Type B pancreatic cell (in vitro differentiated cells): Measurements from ENCODE around the gene ANKS1A. TPM values are rescaled to one million over a fixed set of nuclear protein-coding genes. Genes with fewer than 3 reads are reported as not detected.
A peak's percentile ranks its signal among the peaks of the same experiment; 100 is the strongest.

Experiments
- DNase-seq: peaks from one replicate; pipeline ENCODE4 v3.0.0; 2021; ENCODE audit warnings: mixed read lengths; ENCODE audit not compliant: unreplicated experiment; ENCODE audit errors: extremely low spot score
- H3K27ac Mint-ChIP-seq: 2 replicates; pipeline ENCODE4 v1.8.0; 2021; ENCODE audit warnings: mild to moderate bottlenecking, mixed read lengths
- H3K27me3 Mint-ChIP-seq: 2 replicates; pipeline ENCODE4 v1.8.0; 2021; ENCODE audit warnings: mixed read lengths
- H3K36me3 Mint-ChIP-seq: 2 replicates; pipeline ENCODE4 v1.8.0; 2021; ENCODE audit warnings: mixed read lengths
- H3K4me1 Mint-ChIP-seq: one replicate; pipeline ENCODE4 v1.8.0; 2021; ENCODE audit warnings: mixed read lengths; ENCODE audit not compliant: unreplicated experiment
- H3K4me3 Mint-ChIP-seq: 2 replicates; pipeline ENCODE4 v1.8.0; 2021; ENCODE audit warnings: mild to moderate bottlenecking, mixed read lengths
- H3K9me3 Mint-ChIP-seq: 2 replicates; pipeline ENCODE4 v1.8.0; 2021; ENCODE audit warnings: mixed read lengths
- CTCF ChIP-seq: fragments of 200-600 bp; sonication (generic); conservative IDR thresholded peaks from 2 replicates; pipeline ENCODE4 v1.5.0; 2021; ENCODE audit warnings: antibody characterized with exemption, mild to moderate bottlenecking
- total RNA-seq: library from RNA; stranded (reverse); gene quantifications from 2 replicates; pipeline ENCODE4 v1.2.1, GENCODE V29; 2021; ENCODE audit warnings: low replicate concordance

ANKS1A gene
- total RNA-seq, 1 donor from 2014 or later = 28.0 TPM

DNA sequence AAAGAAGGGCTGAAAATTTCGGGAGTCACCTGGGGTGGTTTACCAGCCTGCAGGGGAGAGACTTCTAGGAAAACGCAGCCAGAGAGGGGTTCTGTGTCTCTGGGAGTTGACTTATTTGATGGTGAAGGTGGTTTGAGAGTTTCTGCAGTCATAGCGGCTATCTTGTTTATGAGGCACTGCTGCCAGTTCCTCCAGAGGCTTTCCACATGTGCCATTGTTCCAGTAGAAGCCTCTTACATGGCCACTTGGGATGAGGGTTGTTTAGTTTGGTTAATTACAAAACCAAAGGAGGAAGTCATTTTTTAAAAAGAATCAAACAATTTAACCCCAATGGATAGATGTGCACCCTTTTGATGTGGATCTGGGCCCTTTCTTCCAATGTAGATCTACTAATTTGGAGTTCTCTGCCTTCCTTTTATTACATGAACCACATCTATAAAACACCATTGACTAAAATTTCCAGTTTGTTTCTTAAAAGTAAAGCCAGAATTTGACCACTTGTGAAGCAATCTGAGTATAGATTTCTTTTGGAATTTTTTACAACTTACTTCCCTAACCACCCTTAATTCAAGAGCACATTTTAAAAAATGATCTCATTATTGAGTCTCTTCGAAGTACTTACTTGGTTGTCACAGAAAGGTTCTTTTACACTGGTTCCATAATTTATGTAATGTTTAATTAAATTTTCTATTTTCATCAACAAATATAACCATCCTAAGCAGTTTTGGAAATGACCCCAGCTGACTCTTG is 154.5 kb downstream of the ANKS1A start:
- no peak for DNase-seq
- H3K27me3 Mint-ChIP-seq = no peaks in the 10 kb centered on the region
- no peaks in the 10 kb centered on the region for H3K9me3 Mint-ChIP-seq
- H3K36me3 Mint-ChIP-seq = peaks cover 15% of the 10 kb centered on the region
- H3K4me1 Mint-ChIP-seq = peaks cover 51% of the 10 kb centered on the region
- no peak for TF ChIP-seq CTCF
- H3K4me3 Mint-ChIP-seq = no peak overlapping the region
- H3K27ac Mint-ChIP-seq = peak overlapping the region; percentile 87

DNA sequence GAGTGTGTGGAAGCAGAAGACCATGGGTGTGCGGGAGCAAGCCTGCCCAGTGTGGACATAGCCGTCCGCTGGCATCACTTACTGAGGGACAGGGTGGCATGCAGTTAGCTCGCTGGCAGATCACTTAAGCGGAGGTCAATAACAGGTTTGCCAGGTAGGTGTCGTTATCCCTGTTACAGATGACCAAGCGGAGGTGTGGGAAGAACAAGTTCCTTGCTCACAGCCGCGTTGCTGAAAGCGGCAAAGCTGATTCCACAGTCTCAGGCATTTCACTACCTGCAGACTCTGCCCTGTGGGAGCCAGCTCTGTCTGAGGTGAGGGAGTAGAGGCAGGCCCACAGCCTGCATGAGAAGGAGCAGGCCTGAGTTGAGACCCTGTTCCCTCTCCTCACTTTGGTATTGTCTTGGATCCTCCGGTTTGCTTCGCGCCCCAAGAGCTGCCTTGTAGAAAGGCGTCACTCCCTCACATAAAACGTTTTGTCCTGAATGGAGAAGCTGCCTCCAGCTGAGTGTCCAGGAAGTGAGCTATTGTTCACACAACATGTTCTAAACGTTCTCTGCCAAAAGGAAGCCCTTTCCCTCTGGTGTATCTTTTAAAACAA is 155.2 kb downstream of the ANKS1A start:
- no peak for DNase-seq
- Mint-ChIP-seq H3K27ac (peak overlapping the region; percentile 87), H3K4me1 (peaks cover 51% of the 10 kb centered on the region), H3K4me3 (peak overlapping the region; percentile 51), H3K27me3 (no peaks in the 10 kb centered on the region), H3K36me3 (peaks cover 15% of the 10 kb centered on the region), H3K9me3 (no peaks in the 10 kb centered on the region)
- TF ChIP-seq CTCF = no peak

- H3K27ac Mint-ChIP-seq = peak overlapping the region; percentile 87
- no peak for TF ChIP-seq CTCF
- no peaks in the 10 kb centered on the region for H3K27me3 Mint-ChIP-seq
- H3K4me3 Mint-ChIP-seq = no peak overlapping the region
- no peak for DNase-seq
- H3K4me1 Mint-ChIP-seq = peaks cover 51% of the 10 kb centered on the region
- H3K9me3 Mint-ChIP-seq = no peaks in the 10 kb centered on the region
- H3K36me3 Mint-ChIP-seq = peaks cover 14% of the 10 kb centered on the region
Measured at GRCh38 chr6:35044761-35045421, 155.8 kb downstream of the ANKS1A start.

DNA sequence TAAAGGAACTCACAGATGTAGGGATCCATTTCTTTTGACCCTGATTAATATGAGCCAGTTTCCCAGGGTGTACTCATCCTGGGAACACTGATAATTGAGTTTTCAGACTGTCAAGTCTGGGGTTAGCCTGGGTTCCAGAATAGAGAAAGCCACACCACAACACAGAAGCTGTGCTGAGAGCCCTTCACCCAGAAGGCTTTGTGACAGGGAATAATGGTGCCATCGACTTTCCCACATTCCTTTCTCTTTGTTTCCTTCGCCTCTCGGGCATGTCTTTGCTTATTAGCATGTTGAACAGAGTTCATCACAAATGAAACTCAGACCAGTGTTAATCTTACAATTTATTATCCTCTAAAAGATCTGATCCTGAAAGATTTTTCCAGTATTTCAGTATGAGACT is 157.0 kb downstream of the ANKS1A start:
- no peak for DNase-seq
- no peak for TF ChIP-seq CTCF
- Mint-ChIP-seq H3K9me3 (no peaks in the 10 kb centered on the region), H3K4me1 (peaks cover 51% of the 10 kb centered on the region), H3K36me3 (peaks cover 7% of the 10 kb centered on the region), H3K4me3 (peak overlapping the region; percentile 33), H3K27me3 (no peaks in the 10 kb centered on the region), H3K27ac (no peak overlapping the region)

GRCh38 chr6:35046862-35047261 is 157.8 kb downstream of the ANKS1A start:
- H3K4me1 Mint-ChIP-seq = peaks cover 48% of the 10 kb centered on the region
- no peak for TF ChIP-seq CTCF
- no peaks in the 10 kb centered on the region for H3K27me3 Mint-ChIP-seq
- no peak overlapping the region for H3K27ac Mint-ChIP-seq
- no peaks in the 10 kb centered on the region for H3K9me3 Mint-ChIP-seq
- DNase-seq = no peak
- peaks cover 4% of the 10 kb centered on the region for H3K36me3 Mint-ChIP-seq
- H3K4me3 Mint-ChIP-seq = peak overlapping the region; percentile 33
